Activated CD8-positive, alpha-beta memory T cell treated with anti-CD3 and anti-CD28 coated beads for 48 hours (primary cell): Measurements from ENCODE around the gene BOLA3.
"Not testable (repeated sequence)": the region's sequence is repeated elsewhere in the genome, so short reads cannot be mapped to it uniquely, and the experiment has no call there.

ENCODE experiments used
- DNase-seq, 3 experiments: peaks; one replicate each; pipeline ENCODE4 v3.0.0-alpha.2; 2020; ENCODE audit warnings: low read depth in 2 of 3, low spot score in 2 of 3

The BOLA3 gene

DNA sequence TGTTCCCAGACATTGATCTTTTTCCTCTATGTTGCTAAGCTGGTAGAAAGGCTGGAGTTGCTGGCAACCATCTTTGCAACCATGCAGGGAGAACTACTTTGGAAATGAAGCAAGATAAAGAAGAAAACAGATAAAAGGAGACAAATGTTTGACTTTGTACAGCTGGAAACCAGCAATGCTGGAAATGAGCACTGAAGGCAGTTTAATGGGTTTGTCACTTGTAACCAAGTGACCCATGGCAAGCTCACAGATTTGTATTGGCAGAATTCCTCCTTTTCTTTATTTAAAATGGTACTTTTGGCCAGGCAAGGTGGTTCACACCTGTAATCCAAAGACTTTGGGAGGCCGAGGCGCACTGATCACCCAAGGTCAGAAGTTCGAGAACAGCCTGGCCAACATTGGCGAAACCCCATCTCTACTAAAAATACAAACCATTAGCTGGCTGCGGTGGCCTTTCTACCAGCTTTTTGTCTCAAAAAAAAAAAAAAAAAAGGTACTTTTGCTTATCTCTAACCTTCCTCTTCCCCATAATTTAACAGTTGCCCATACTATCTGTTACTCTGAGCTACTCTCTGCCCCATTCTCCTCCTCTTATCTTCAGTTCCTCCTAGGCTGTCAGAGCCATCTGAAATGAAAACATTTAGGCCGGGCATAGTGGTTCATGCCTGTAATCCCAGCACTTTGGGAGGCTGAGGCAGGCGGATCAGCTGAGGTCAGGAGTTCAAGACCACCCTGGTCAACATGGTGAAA, 2.0 kb upstream of the BOLA3 start:
- DNase-seq, result no peak

DNA sequence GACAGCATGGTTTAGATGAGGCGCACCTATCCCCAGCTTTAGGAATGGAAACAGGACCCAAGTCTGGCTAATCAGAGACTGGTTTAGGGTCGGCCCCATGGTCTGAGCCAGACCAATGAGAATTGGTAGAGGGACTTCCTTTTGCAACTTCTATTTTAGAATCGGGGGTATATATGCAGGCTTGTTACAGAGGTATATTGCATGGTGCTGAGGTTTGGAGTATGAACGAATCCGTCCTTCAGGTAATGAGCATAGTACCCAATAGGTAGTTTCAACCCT, 1.5 kb upstream of the BOLA3 start:
- DNase-seq, result no peak

DNA sequence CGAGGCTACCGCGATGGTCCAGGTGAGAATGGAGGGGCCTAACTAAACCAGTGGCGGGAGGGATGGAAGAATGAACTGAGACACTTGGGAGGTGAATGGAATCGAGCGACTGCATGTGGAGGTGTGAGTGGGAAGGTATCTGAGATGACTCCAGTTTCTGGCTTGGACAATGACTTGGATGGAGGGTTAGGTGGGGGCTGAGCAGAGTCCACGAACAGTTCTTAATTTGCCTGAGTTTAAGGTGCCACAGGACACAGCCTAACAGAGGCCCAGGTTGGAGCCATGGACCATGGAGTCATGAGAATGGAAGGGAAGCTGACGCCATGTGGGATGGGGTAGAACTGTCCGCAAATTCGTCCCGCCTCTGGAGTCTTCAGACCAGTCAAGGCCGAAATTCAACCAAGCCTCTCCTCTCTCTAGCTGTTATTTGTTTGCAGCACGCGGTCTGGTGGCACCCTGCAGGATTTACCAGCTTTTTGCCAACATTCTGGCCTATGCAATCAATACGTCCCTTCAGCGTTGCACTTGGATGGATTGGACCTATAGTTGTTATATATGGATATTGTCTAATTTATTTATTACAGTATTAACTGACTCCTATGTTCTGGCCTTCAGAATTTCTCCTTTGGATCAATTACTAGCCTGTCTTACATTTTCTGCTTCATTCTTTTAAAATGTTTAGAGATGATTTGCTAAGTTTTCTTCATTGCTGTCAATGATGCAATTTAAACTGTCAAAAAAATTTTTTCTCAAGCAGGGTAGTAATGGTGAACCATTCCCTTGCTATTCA, 940 bp upstream of the BOLA3 start:
- no peak for DNase-seq

DNA sequence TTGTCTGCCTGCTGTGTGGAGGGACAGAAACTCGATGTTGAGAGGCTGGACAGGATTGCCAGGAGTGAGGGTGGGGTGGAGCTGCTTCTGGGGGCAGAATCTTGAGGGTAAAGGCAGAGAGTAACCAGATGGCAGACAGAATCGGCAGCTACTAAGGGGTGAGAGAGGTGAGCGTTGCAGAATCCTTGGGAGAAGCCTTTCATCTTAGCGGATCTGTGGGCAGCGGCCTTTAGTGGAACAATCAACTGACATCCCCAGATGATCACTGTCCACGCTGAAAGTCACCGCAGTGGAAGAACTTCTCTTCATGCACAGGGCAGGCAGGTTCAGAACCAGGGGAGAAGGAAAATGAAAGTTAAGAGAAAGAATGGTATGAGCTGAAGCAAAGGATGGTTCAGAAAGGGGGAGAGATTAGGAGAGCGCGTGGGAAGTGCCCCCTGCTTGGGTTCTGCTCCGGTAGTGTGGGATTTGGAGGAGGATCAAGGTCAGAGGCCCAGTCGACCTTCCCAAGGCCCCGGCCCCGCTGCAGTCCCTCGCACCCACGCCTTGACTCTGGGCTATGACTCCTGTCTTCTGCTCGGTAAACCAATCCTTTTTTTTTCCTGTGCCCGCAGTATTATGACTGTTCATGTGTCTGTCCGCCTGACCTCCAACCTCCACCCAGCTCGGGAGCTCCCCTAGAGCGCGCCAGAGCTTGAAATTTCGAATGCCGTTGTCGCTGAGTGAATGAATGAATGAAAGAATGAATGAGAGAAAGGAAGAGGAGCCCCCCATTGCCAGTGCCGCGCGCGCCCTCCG, 584 bp downstream of the BOLA3 start:
- peak in 2 of 3 experiments; percentile 25 to 35 for DNase-seq

DNA sequence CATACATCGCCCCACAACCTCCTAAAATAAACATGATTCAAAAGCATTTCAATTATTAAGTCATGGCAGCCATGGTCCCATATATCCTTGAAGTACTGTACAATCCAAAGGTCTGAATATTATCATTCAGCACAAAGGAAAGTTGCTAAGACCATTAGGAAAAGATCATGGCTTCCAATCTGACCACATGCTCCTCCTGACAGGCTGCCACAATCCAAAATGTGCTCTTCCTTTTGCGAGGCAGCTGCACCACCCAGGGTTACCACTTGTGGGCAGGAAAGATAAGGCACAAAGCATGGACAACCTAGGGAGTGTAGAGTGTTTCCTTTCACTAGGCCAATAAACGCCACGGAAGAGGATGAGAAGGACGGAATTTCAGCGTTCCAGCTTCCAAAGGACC, 5.4 kb downstream of the BOLA3 start:
- no peak for DNase-seq

DNA sequence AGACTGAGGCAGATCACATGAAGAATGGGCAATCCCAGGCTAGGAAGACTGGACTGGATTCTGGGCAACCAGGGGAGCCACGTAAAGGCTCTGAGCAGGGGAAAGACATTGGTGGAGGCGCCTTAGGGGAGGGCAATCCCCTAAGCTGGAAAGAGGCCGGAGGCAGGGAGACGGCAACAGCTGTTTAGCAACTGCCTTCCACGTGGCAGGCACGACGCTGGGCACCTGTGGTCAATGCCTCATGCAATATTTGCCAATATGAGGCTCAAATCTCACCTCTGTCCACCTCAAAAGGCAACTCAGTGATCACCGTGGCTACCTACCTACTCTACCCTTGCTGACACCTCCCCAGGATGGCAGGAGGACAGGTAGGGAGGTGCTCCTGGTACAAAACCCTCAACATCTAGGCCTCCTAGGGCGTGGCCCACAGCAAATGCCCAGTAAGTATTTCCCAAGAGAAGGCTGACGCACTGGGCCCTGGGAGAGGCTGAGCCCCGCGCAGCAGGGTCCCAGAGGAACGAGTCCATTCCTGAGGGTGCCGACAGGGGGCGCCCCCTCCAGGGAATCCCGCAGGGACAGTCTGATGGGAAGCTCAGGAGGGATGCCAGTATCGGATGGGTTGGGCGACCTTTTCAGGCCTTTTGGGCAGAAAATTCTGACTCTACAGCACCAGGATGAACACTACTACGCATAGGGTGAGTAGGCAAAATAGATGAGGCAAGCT, 8.9 kb downstream of the BOLA3 start:
- no peak for DNase-seq

DNA sequence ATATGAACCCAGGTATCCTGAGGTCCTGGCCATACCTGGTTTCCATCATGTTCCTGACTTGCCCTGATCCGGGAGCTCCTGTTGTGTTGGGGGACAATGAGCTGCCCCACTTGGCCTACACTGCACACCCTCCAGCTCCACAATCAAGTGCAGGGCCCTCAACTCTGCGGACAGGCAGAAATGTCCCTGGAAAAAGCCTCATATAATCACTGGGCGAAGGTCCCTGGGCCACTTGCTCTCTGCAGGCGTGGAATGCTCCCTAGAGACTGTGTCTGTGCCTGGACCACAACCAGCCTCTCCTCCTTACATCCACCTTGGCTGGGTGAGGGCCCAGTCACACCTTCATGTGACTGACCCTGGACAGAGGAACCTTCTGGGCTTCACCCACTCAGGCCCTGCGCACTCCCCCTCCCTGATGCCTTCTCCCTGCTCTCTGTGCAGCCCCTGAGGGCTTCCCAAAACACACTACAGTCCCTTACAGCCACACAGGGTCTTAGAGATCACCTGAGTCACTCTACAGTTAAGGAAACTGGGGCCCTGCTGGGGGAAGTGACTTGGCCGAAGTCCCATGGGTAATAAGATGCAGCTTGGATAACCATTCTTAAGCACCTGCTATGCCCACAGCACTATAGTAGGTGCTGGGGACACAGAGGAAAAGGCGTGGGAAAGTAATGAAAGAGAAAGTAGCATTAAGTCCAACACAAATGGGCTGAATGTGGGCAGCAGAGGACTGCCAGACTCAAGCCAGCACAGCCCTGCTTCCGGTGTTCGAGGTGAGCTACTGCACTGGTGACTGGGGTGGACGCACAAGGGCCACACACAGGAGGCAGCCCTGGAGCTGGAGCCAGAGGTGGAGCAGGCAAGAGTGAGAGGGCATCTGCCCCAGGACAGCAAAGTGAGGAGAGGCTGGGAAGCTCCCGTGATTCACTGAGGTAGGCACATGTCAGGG, 9.8 kb downstream of the BOLA3 start:
- DNase-seq, result no peak

DNA sequence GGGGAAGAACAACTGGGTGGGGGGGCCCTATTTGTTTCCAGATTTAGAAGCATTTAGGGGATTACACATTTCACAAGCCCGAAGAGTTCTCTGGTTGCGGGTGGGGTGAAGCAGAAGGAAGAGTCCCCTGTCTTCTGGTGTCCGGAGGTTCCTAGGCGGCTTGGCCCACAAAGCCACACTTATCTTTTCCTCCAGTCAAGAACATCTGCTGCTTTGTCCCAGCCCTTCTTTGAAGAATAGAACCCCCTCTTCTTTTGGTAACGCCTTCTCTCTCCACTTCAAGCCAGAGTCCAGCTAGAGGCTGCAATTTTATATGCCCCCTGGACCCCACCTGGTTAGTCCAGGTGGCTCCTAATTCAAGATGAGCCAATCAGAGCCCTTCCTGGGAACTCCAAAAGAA, 15.8 kb downstream of the BOLA3 start:
- DNase-seq, result no peak

DNA sequence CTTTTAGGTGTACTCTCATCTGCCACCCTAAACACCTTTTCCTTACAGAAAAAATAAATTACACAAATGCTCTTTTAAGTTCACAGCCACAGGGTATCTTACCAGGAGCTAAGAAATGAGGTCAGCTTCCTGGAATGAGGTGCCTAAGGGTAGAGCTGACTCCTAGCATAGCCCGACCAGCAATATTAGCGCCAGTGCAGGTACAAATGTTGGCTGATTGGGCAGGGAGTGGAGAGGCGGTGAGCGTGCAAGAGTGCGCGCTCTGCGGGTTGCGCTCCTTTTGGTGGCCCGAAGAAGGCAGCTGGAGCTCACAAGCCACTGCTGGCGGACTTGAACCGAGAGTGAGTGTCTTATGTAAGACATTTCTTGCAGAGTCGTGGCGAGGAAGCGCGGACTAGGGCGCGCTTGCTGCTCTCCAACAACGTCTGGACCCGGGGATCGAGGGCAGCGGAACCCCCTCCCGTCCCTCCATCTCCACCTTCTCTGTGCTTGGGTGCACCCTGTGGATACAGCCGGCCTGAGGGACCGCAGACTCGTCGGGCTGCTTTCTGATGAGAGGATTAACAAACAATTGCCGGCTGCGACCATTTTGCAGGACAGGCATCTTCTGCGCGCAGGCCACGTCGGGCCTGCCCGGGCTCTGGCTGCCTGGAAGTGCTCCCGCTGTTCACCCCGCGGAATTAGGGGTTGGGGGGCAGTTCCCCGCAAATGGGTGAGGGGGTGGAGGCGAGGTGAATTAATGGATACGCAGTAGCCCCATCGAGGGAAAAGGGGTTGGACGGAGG, 17.3 kb downstream of the BOLA3 start:
- DNase-seq, result no peak

DNA sequence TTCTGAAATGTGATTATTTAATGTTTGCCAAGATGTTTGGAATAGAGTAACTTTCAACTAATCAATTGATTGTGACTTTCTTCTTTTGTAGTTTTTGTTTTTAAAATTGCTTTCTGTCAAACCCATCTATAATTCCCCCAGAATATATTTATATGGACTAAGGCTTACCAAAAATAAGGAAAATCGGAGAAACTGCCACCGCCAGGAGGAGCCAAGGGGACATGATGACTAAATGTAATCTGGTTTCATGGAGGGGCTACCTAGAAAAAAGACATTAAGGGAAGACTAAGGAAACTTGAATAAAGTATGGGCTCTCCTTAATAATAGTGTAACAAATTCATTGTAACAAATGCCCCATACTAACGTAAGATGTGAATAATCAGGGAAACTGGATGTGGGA, 19.5 kb downstream of the BOLA3 start:
- DNase-seq, result no peak

DNA sequence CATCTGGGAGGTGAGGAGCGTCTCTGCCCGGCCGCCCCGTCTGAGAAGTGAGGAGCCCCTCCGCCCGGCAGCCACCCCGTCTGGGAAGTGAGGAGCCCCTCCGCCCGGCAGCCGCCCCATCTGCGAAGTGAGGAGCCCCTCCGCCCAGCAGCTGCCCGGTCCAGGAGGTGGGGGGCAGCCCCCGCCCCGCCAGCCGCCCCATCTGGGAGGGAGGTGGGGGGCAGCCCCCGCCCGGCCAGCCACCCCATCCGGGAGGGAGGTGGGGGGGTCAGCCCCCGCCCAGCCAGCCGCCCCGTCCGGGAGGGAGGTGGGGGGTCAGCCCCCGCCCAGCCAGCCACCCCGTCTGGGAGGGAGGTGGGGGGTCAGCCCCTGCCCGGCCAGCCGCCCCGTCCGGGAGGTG, 23.8 kb downstream of the BOLA3 start:
- not testable (repeated sequence) for DNase-seq

DNA sequence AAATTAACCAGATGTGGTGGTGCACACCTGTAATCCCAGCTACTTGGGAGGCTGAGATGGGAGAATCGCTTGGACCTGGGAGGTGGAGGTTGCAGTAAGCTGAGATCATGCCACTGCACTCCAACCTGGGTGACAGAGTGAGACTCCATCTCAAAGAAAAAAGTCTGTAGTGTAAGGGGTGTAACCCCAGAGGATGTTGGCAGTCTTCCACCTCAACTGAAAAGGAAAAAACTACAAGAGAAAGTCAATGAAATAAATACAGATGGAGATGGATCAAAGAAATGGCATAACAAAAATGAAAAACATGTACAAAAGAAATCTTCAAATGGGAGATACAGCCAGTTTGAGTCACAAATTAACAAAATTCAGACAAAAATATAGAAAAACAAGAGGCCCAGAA, 25.9 kb downstream of the BOLA3 start:
- not testable (repeated sequence) for DNase-seq

DNA sequence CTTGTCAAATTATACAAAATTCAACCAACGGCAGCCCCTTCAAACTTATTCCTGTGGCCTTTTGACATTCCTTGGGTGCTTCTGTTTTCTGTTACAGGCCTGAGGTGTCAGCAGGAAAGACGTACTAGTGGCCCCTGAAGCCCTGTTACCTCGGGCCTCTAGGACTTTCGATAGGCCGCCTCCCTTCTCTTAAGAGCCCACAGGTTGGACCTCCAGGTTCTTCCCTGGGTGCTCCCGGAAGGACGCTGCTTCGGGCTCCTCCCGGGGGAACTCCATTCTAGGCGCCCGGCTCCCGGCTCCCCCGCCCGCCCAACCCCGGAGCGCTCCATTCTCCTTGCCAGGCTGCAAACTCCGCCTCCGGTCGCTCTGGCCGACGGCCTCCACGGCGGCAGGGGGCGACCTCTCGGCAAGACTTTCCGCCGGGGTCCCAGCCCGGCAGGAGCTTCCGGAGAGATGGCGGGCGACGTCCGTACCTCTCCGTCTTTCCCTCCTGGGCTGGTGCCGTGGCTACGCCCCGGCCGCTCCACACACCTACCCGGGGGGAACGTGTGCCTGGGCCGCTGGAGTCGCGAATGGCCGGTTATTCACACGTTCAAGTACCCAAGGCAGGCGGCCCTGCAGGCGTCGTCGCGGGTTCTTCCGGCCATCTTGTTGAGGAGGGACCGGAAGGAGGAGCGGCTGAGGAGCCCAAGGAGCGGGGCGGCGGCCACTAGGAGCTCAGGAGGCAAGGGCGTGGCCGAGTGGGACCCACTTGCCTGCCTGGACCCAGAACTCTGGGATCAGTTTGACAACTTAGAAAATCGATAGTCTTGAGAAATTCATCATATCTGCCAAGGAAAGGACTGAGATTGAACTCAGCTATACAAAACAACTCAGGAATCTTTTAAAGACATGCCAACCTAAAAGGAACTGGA, 27.5 kb downstream of the BOLA3 start:
- peak; percentile 72 to 83 (median 79) for DNase-seq

DNA sequence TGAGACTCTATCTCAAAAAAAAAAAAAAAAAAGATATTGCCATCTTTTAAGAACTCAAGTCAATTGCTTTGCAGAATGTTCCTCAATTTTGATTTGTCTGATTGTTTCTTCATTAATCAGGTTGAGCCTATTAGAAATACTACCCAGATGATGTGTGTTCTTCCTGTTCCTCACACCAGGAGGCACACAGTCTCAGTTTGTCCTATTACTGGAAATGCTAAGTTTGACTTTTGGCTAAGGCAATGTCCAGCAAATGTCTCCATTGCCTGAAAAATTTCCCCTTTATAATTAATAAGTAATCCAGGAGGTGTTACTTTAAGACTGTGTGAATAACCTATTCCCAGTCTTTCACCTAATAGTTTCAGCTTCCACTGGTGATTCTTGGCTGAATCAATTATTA, 28.4 kb downstream of the BOLA3 start:
- DNase-seq, result no peak

DNA sequence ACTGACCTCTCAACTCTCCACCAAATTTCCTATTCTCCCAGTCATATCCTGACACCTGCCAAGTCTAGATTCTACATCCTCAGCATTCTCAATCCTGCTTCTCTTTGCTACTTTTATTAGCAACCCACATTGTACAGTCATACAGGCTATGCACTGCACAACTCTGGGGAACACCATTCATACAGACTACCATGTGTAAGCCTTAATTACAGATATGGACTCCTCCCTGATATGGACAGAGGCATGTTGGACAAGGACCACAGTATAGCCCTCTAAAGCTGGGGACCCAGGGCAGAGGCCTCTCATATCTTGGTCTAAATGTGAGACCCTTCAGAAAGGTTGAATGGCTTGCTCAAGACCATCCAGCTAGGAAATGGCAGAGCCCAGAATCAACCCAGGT, 36.3 kb downstream of the BOLA3 start:
- DNase-seq, result no peak

DNA sequence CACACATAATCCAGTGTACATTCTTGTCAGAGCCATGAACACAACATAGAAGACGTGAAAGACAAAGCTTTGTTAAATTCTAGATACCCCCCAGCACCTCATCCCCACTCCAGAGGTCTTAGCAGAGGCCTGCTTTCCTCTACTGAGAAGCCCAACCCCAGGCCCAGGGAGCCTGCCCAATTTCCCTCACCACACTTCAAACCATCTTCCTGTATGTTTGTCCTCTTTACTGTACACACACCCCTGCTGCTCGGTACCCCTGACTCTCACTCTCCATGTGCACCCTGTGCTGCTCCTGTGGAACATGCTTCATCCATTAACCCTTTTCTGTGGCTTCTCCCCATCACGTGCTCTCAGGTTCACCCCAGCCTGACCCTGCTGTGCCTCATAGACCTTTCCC, 37.2 kb downstream of the BOLA3 start:
- no peak for DNase-seq

DNA sequence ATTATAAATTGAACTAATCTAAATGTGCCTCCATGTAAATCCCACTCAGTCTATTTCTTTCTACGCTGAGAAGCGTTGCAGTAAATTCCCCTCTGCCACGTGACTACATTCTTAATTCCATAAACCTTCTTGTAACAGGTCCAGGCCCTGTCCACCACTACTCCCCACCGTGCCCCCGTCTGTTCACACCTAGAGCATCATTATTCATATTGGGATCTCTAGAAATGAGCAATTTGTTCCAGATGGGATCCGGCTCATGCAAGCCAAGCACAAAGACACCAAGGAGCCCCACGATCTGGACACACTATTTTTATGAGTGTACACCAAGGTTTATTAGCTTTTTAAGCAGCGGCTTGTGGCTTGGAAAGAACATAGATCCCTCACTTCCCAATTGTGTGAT, 38.2 kb downstream of the BOLA3 start:
- no peak for DNase-seq

DNA sequence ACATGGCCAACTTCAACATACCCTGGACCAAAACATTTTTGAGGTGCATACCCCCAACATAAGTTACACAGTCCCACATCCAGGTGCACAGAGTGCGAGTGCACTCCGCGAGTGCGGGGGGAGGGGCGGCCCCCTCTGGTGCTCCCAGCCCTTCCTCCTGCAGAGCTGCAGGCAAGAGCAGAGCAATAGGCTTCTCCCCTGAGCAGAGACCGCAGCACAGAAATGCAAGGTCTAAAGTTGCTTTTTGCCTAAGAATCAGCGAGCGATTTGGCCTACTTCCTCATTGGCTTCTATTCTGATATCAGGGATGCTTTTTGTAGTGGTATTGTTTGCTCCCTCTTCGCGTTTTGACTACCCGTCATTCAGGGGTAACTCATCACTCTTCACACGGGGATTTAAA, 40.6 kb downstream of the BOLA3 start:
- no peak for DNase-seq

DNA sequence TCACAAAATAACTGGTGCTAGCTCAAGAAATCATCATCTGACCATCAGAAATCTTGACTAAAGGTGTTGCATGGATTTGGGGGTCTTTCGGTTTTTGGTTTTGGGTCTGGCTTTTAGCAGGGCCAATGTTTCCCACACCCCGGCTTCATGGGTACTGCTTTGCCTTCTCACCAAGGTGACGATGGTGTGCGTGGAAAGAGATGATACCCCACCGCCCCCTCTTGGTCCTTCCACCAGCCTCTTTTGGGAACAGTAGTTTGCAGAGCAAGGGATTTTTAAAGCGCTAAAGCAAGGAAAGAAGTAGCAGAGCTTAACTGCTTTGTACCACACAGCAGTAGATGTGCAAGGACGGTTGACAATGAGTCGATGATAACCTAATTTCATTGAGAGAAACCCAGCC, 42.3 kb downstream of the BOLA3 start:
- no peak for DNase-seq
